Endodermal cell (in vitro differentiated cells): ENCODE results near the gene TFCP2L1. TPM values are rescaled to one million over a fixed set of nuclear protein-coding genes. Genes with fewer than 3 reads are reported as not detected.

Experiments used
- DNase-seq: peaks from one replicate; pipeline ENCODE4 v3.0.0-alpha.2; 2017
- H3K27ac ChIP-seq: 2 replicates; pipeline ENCODE4 v1.5.1; 2013; ENCODE audit warnings: mild to moderate bottlenecking, low read depth, low read length, moderate library complexity
- H3K27me3 ChIP-seq: 2 replicates; pipeline ENCODE4 v1.6.1; 2013; ENCODE audit warnings: mild to moderate bottlenecking, low read length, moderate library complexity; ENCODE audit not compliant: insufficient read depth, control insufficient read depth, poor library complexity, severe bottlenecking
- H3K36me3 ChIP-seq: 2 replicates; pipeline ENCODE4 v1.7.0; 2013; ENCODE audit warnings: mild to moderate bottlenecking, low read length, moderate library complexity; ENCODE audit not compliant: control insufficient read depth, insufficient read depth
- H3K4me1 ChIP-seq: one replicate; pipeline ENCODE4 v1.7.0; 2013; ENCODE audit warnings: low read length; ENCODE audit not compliant: control insufficient read depth, insufficient read depth
- H3K4me3 ChIP-seq: 2 replicates; pipeline ENCODE4 v1.5.1; 2013; ENCODE audit warnings: mild to moderate bottlenecking, low read length, moderate library complexity
- H3K9ac ChIP-seq: 2 replicates; pipeline ENCODE4 v1.6.1; 2013; ENCODE audit warnings: mild to moderate bottlenecking, low read length, moderate library complexity; ENCODE audit not compliant: poor library complexity, severe bottlenecking; ENCODE audit errors: extremely low read depth
- H3K9me3 ChIP-seq: 2 replicates; pipeline ENCODE4 v1.6.1; 2013; ENCODE audit warnings: mild to moderate bottlenecking, low read length, moderate library complexity; ENCODE audit not compliant: control insufficient read depth
- H3K27ac Mint-ChIP-seq: 2 replicates; pipeline ENCODE4 v1.8.0; 2020; ENCODE audit warnings: mixed read lengths
- H3K27me3 Mint-ChIP-seq: 2 replicates; pipeline ENCODE4 v1.8.0; 2021; ENCODE audit warnings: mild to moderate bottlenecking, mixed read lengths; ENCODE audit not compliant: insufficient read depth
- H3K36me3 Mint-ChIP-seq: 2 replicates; pipeline ENCODE4 v1.8.0; 2020; ENCODE audit warnings: low read depth, mixed read lengths
- H3K4me1 Mint-ChIP-seq: 2 replicates; pipeline ENCODE4 v1.8.0; 2020; ENCODE audit warnings: mixed read lengths
- H3K4me3 Mint-ChIP-seq: 2 replicates; pipeline ENCODE4 v1.8.0; 2020; ENCODE audit warnings: mild to moderate bottlenecking, moderate library complexity, mixed read lengths
- H3K9me3 Mint-ChIP-seq: 2 replicates; pipeline ENCODE4 v1.8.0; 2020; ENCODE audit warnings: mild to moderate bottlenecking, mixed read lengths
- CTCF ChIP-seq: fragments of 200-600 bp; sonication (generic); conservative IDR thresholded peaks from 2 replicates; pipeline ENCODE4 v1.5.0; 2021; ENCODE audit warnings: antibody characterized with exemption, mild to moderate bottlenecking
- whole genome bisulfite sequencing, 2 experiments: methylation state at CpG; one replicate each; pipeline versions ENCODE4 v1.1.5 to v1.1.7; 2013; ENCODE audit warnings: missing lambda C conversion rate in 2 of 2, mixed read lengths in 1 of 2; ENCODE audit not compliant: insufficient coverage in 1 of 2, insufficient read length in 1 of 2; 5-methylcytosine and 5-hydroxymethylcytosine counted together
- total RNA-seq, 2 donors: library from RNA; stranded (reverse); fragmentation: NEBNext Ultra II Directional in 1 of 2; extraction: Animal tissue kit (Norgen Biotek cat#: 25700) in 1 of 2; gene quantifications; 2 replicates in 1 of 2; 3 replicates in 1 of 2; pipeline ENCODE4 v1.2.1, GENCODE V29; 2021

TFCP2L1 gene
- total RNA-seq, 2 donors from 2014 or later, result 3.3 to 4.3 TPM

GRCh38 chr2:121199281-121200010 is 85.6 kb downstream of the TFCP2L1 start:
- no peak overlapping the region for H3K4me3 ChIP-seq
- no peaks in the 10 kb centered on the region for H3K9me3 ChIP-seq
- no peak for TF ChIP-seq CTCF
- DNase-seq, result no peak
- H3K9ac ChIP-seq, result no peak overlapping the region
- no peak overlapping the region for H3K27ac ChIP-seq
- no peak overlapping the region for H3K27ac Mint-ChIP-seq
- WGBS, 2 experiments, result 88 to 100% methylated on average over 3 to 9 of the region's 10 CpGs
- no peaks in the 10 kb centered on the region for H3K4me1 ChIP-seq
- no peaks in the 10 kb centered on the region for H3K36me3 Mint-ChIP-seq
- H3K27me3 ChIP-seq, result no peaks in the 10 kb centered on the region
- no peaks in the 10 kb centered on the region for H3K36me3 ChIP-seq
- H3K27me3 Mint-ChIP-seq, result peaks cover 6% of the 10 kb centered on the region
- no peak overlapping the region for H3K4me3 Mint-ChIP-seq
- peaks cover 5% of the 10 kb centered on the region for H3K4me1 Mint-ChIP-seq
- no peaks in the 10 kb centered on the region for H3K9me3 Mint-ChIP-seq

GRCh38 chr2:121197369-121198091 is 87.5 kb downstream of the TFCP2L1 start:
- Histone ChIP-seq H3K36me3 (no peaks in the 10 kb centered on the region), H3K27ac (no peak overlapping the region), H3K9me3 (no peaks in the 10 kb centered on the region), H3K9ac (no peak overlapping the region), H3K4me1 (no peaks in the 10 kb centered on the region), H3K27me3 (no peaks in the 10 kb centered on the region), H3K4me3 (no peak overlapping the region)
- no peak for TF ChIP-seq CTCF
- WGBS, 2 experiments, result 84 to 85% methylated on average over 13 to 19 of the region's 19 CpGs
- no peak overlapping the region for H3K27ac Mint-ChIP-seq
- H3K4me1 Mint-ChIP-seq, result peaks cover 2% of the 10 kb centered on the region
- DNase-seq, result no peak
- no peaks in the 10 kb centered on the region for H3K9me3 Mint-ChIP-seq
- H3K27me3 Mint-ChIP-seq, result peaks cover 10% of the 10 kb centered on the region
- H3K36me3 Mint-ChIP-seq, result no peaks in the 10 kb centered on the region
- H3K4me3 Mint-ChIP-seq, result no peak overlapping the region

GRCh38 chr2:121196849-121197155 is 88.2 kb downstream of the TFCP2L1 start:
- H3K9ac ChIP-seq, result no peak overlapping the region
- H3K4me1 Mint-ChIP-seq, result peaks cover 5% of the 10 kb centered on the region
- no peak overlapping the region for H3K4me3 ChIP-seq
- H3K4me3 Mint-ChIP-seq, result no peak overlapping the region
- H3K27me3 Mint-ChIP-seq, result peaks cover 14% of the 10 kb centered on the region
- no peaks in the 10 kb centered on the region for H3K36me3 Mint-ChIP-seq
- no peaks in the 10 kb centered on the region for H3K27me3 ChIP-seq
- H3K4me1 ChIP-seq, result no peaks in the 10 kb centered on the region
- no peaks in the 10 kb centered on the region for H3K9me3 ChIP-seq
- no peaks in the 10 kb centered on the region for H3K36me3 ChIP-seq
- 93 to 94% methylated on average over 6 to 8 of the region's 8 CpGs for WGBS, 2 experiments
- H3K27ac Mint-ChIP-seq, result no peak overlapping the region
- DNase-seq, result no peak
- no peak overlapping the region for H3K27ac ChIP-seq
- no peaks in the 10 kb centered on the region for H3K9me3 Mint-ChIP-seq
- no peak for TF ChIP-seq CTCF
